Activated T-cell treated with anti-CD3 and anti-CD28 coated beads, Interleukin-2, amount 50 U/mL, for 72 hours (primary cell): ENCODE data around the gene ALDOC. TPM values are rescaled to one million over a fixed set of nuclear protein-coding genes. Genes with fewer than 3 reads are reported as not detected.
"Not testable (repeated sequence)": the region's sequence is repeated elsewhere in the genome, so short reads cannot be mapped to it uniquely, and the experiment has no call there.

Experiments used
- ATAC-seq, 2 donors: fragments of 150-1000 bp; cut with Tn5 transposase; replicated peaks in 1 of 2; 2 replicates each; pipeline ENCODE4 v1.10.0; 2021; ENCODE audit warnings: moderate library complexity in 2 of 2, mild to moderate bottlenecking in 1 of 2
- DNase-seq, 2 donors: peaks; one replicate each; pipeline ENCODE4 v3.0.0; 2021 to 2022; ENCODE audit warnings: mixed read lengths in 1 of 2
- H3K27ac Mint-ChIP-seq: one replicate; pipeline ENCODE4 v1.8.0; 2022; ENCODE audit warnings: mild to moderate bottlenecking, moderate library complexity, mixed read lengths
- H3K27me3 Mint-ChIP-seq: one replicate; pipeline ENCODE4 v1.8.0; 2022; ENCODE audit warnings: low read depth, mixed read lengths
- H3K36me3 Mint-ChIP-seq, 2 donors: one replicate each; pipeline ENCODE4 v1.8.0; 2022; ENCODE audit warnings: mixed read lengths in 2 of 2, mild to moderate bottlenecking in 1 of 2; ENCODE audit not compliant: insufficient read depth in 2 of 2
- H3K4me1 Mint-ChIP-seq: one replicate; pipeline ENCODE4 v1.8.0; 2022; ENCODE audit warnings: low read depth, mixed read lengths
- H3K4me3 Mint-ChIP-seq, 2 donors: one replicate each; pipeline ENCODE4 v1.8.0; 2022; ENCODE audit warnings: mild to moderate bottlenecking in 2 of 2, mixed read lengths in 2 of 2, moderate library complexity in 2 of 2
- H3K9me3 Mint-ChIP-seq, 2 donors: one replicate each; pipeline ENCODE4 v1.8.0; 2022; ENCODE audit warnings: mixed read lengths in 2 of 2
- total RNA-seq, 2 donors: library from RNA; stranded (reverse); gene quantifications; one replicate each; pipeline ENCODE4 v1.2.3, GENCODE V29; 2022

The ALDOC gene
- total RNA-seq, 2 donors from 2014 or later: 23.1 to 40.0 TPM

GRCh38 chr17:28604031-28604430, 27.3 kb upstream of the ALDOC start:
- not testable (repeated sequence) for H3K4me3 Mint-ChIP-seq, H3K27ac Mint-ChIP-seq, ATAC-seq, DNase-seq, H3K27me3 Mint-ChIP-seq, H3K9me3 Mint-ChIP-seq, H3K36me3 Mint-ChIP-seq
- H3K4me1 Mint-ChIP-seq: peaks cover 10% of the 10 kb centered on the region

GRCh38 chr17:28599311-28600184, 22.9 kb upstream of the ALDOC start:
- H3K4me1 Mint-ChIP-seq: peaks cover 24% of the 10 kb centered on the region
- peak overlapping the region; percentile 89 to 93 for H3K4me3 Mint-ChIP-seq
- DNase-seq: peak; percentile 77
- H3K27ac Mint-ChIP-seq: peak overlapping the region; percentile 98
- no peaks in the 10 kb centered on the region for H3K9me3 Mint-ChIP-seq
- peak; percentile 77 to 80 for ATAC-seq
- peaks cover 3 to 11% of the 10 kb centered on the region in 2 donors for H3K36me3 Mint-ChIP-seq
- H3K27me3 Mint-ChIP-seq: no peaks in the 10 kb centered on the region

- Mint-ChIP-seq H3K4me3 (peak within 1 kb of the TSS; percentile 89 to 93), H3K36me3 (peaks cover 3 to 11% of the 10 kb centered on the region in 2 donors), H3K4me1 (peaks cover 24% of the 10 kb centered on the region), H3K9me3 (no peaks in the 10 kb centered on the region), H3K27me3 (no peaks in the 10 kb centered on the region), H3K27ac (peak within 1 kb of the TSS; percentile 98)
- peak; percentile 91 to 92 for ATAC-seq
- DNase-seq: peak; percentile 96 to 99
Measured at GRCh38 chr17:28598799-28599310, 22.2 kb upstream of the ALDOC start, which contains the start of gene SPAG5. Gene SPAG5, minus strand, starts transcription at chr17:28599025. Its CDS starts 79 bp downstream, at chr17:28598946.

GRCh38 chr17:28598389-28598788, 21.7 kb upstream of the ALDOC start:
- H3K27ac Mint-ChIP-seq: peak overlapping the region; percentile 85
- peaks cover 24% of the 10 kb centered on the region for H3K4me1 Mint-ChIP-seq
- no peaks in the 10 kb centered on the region for H3K27me3 Mint-ChIP-seq
- peak overlapping the region; percentile 89 to 93 for H3K4me3 Mint-ChIP-seq
- no peaks in the 10 kb centered on the region for H3K9me3 Mint-ChIP-seq
- peak in 1 of 2 donors; percentile 1 for ATAC-seq
- peaks cover 3 to 13% of the 10 kb centered on the region in 2 donors for H3K36me3 Mint-ChIP-seq
- DNase-seq: no peak

GRCh38 chr17:28597606-28598383, 21.1 kb upstream of the ALDOC start:
- Mint-ChIP-seq H3K27me3 (no peaks in the 10 kb centered on the region), H3K36me3 (peaks cover 3 to 19% of the 10 kb centered on the region in 2 donors), H3K9me3 (no peaks in the 10 kb centered on the region), H3K4me1 (peaks cover 24% of the 10 kb centered on the region), H3K27ac (peak overlapping the region; percentile 85), H3K4me3 (peak overlapping the region; percentile 89 to 93)
- ATAC-seq (no peak), DNase-seq (no peak)

- H3K9me3 Mint-ChIP-seq: no peaks in the 10 kb centered on the region
- DNase-seq (no peak), ATAC-seq (no peak)
- H3K27ac Mint-ChIP-seq: no peak overlapping the region
- no peak overlapping the region for H3K4me3 Mint-ChIP-seq
- no peaks in the 10 kb centered on the region for H3K27me3 Mint-ChIP-seq
- peaks cover 7% of the 10 kb centered on the region for H3K4me1 Mint-ChIP-seq
- peaks cover 3 to 32% of the 10 kb centered on the region in 2 donors for H3K36me3 Mint-ChIP-seq
Measured at GRCh38 chr17:28592260-28592659, 15.6 kb upstream of the ALDOC start.

- no peak for ATAC-seq
- Mint-ChIP-seq H3K36me3 (peaks cover 5 to 28% of the 10 kb centered on the region in 2 donors), H3K27ac (no peak overlapping the region), H3K9me3 (no peaks in the 10 kb centered on the region), H3K27me3 (no peaks in the 10 kb centered on the region), H3K4me1 (peaks cover 1% of the 10 kb centered on the region), H3K4me3 (no peak overlapping the region)
- DNase-seq: no peak
Measured at GRCh38 chr17:28585851-28586250, 9.2 kb upstream of the ALDOC start.

GRCh38 chr17:28584434-28584833, 7.7 kb upstream of the ALDOC start:
- Mint-ChIP-seq H3K27ac (no peak overlapping the region), H3K9me3 (no peaks in the 10 kb centered on the region), H3K4me3 (no peak overlapping the region), H3K4me1 (peaks cover 15% of the 10 kb centered on the region), H3K36me3 (peaks cover 6 to 38% of the 10 kb centered on the region in 2 donors), H3K27me3 (no peaks in the 10 kb centered on the region)
- DNase-seq (no peak), ATAC-seq (no peak)

- Mint-ChIP-seq H3K9me3 (no peaks in the 10 kb centered on the region), H3K4me1 (peaks cover 28% of the 10 kb centered on the region), H3K36me3 (peaks cover 10 to 35% of the 10 kb centered on the region in 2 donors), H3K4me3 (no peak overlapping the region), H3K27me3 (no peaks in the 10 kb centered on the region), H3K27ac (no peak overlapping the region)
- no peak for DNase-seq
- ATAC-seq: no peak
Measured at GRCh38 chr17:28582513-28582912, 5.8 kb upstream of the ALDOC start.

- Mint-ChIP-seq H3K27ac (no peak overlapping the region), H3K27me3 (no peaks in the 10 kb centered on the region), H3K36me3 (peaks cover 11 to 39% of the 10 kb centered on the region in 2 donors), H3K4me1 (peaks cover 41% of the 10 kb centered on the region), H3K4me3 (no peak overlapping the region), H3K9me3 (no peaks in the 10 kb centered on the region)
- ATAC-seq: no peak
- DNase-seq: no peak
Measured at GRCh38 chr17:28580959-28581358, 4.3 kb upstream of the ALDOC start.

GRCh38 chr17:28579526-28579925, 2.8 kb upstream of the ALDOC start:
- Mint-ChIP-seq H3K36me3 (peaks cover 9 to 36% of the 10 kb centered on the region in 2 donors), H3K27me3 (no peaks in the 10 kb centered on the region), H3K9me3 (no peaks in the 10 kb centered on the region), H3K4me1 (peaks cover 43% of the 10 kb centered on the region), H3K27ac (peak overlapping the region; percentile 30), H3K4me3 (peak overlapping the region; percentile 40 to 69)
- DNase-seq (peak; percentile 63 to 74), ATAC-seq (peak; percentile 53 to 65)

- Mint-ChIP-seq H3K36me3 (peaks cover 7 to 33% of the 10 kb centered on the region in 2 donors), H3K4me1 (peaks cover 43% of the 10 kb centered on the region), H3K9me3 (no peaks in the 10 kb centered on the region), H3K27ac (peak overlapping the region; percentile 30), H3K4me3 (peak overlapping the region; percentile 38 to 69), H3K27me3 (no peaks in the 10 kb centered on the region)
- DNase-seq: no peak
- no peak for ATAC-seq
Measured at GRCh38 chr17:28578246-28579195, 1.8 kb upstream of the ALDOC start.
